Natural killer cell (primary cell): ENCODE measurements around the gene RNF150. TPM values are rescaled to one million over a fixed set of nuclear protein-coding genes. Genes with fewer than 3 reads are reported as not detected.
A peak's percentile ranks its signal among the peaks of the same experiment; 100 is the strongest.

ENCODE experiments used
- ATAC-seq, 3 donors: fragments of 150-1000 bp in 2 of 3; fragments of 200-7000 bp in 1 of 3; cut with Tn5 transposase; 1 replicate in 1 of 3; 2 replicates in 2 of 3; pipeline ENCODE4 v1.10.0; 2021; ENCODE audit warnings: mild to moderate bottlenecking in 2 of 3, moderate library complexity in 2 of 3
- DNase-seq, 2 donors: peaks; one replicate each; pipeline versions ENCODE4 v3.0.0 to v3.0.0-alpha.2; 2013 to 2021; ENCODE audit warnings: mixed read lengths in 1 of 2
- H3K27ac ChIP-seq: one replicate; pipeline ENCODE4 v1.5.1; 2013; ENCODE audit warnings: mild to moderate bottlenecking, low read length
- H3K27me3 ChIP-seq: one replicate; pipeline ENCODE4 v1.6.1; 2013; ENCODE audit warnings: low read length; ENCODE audit not compliant: control insufficient read depth, insufficient read depth
- H3K36me3 ChIP-seq: one replicate; pipeline ENCODE4 v1.6.1; 2013; ENCODE audit warnings: low read length; ENCODE audit not compliant: control insufficient read depth, insufficient read depth
- H3K4me1 ChIP-seq: one replicate; pipeline ENCODE4 v1.6.1; 2013; ENCODE audit warnings: low read length; ENCODE audit not compliant: control insufficient read depth, insufficient read depth
- H3K4me3 ChIP-seq: one replicate; pipeline ENCODE4 v1.5.1; 2013; ENCODE audit warnings: low read length
- H3K9me3 ChIP-seq: one replicate; pipeline ENCODE4 v1.6.1; 2013; ENCODE audit warnings: low read length; ENCODE audit not compliant: control insufficient read depth, insufficient read depth
- H3K27ac Mint-ChIP-seq, 2 donors: one replicate each; pipeline ENCODE4 v1.8.0; 2022; ENCODE audit warnings: mild to moderate bottlenecking in 2 of 2, mixed read lengths in 2 of 2, moderate library complexity in 1 of 2
- H3K27me3 Mint-ChIP-seq, 2 donors: one replicate each; pipeline ENCODE4 v1.8.0; 2022; ENCODE audit warnings: low read depth in 2 of 2, mixed read lengths in 2 of 2
- H3K36me3 Mint-ChIP-seq: one replicate; pipeline ENCODE4 v1.8.0; 2022; ENCODE audit warnings: mixed read lengths
- H3K4me1 Mint-ChIP-seq, 2 donors: one replicate each; pipeline ENCODE4 v1.8.0; 2022; ENCODE audit warnings: mixed read lengths in 2 of 2
- H3K4me3 Mint-ChIP-seq: one replicate; pipeline ENCODE4 v1.8.0; 2022; ENCODE audit warnings: mild to moderate bottlenecking, moderate library complexity, mixed read lengths
- H3K9me3 Mint-ChIP-seq, 2 donors: one replicate each; pipeline ENCODE4 v1.8.0; 2022; ENCODE audit warnings: mixed read lengths in 2 of 2
- WGBS: methylation state at CpG from one replicate; pipeline ENCODE4 v1.1.7; 2013; ENCODE audit warnings: missing lambda C conversion rate; ENCODE audit not compliant: insufficient coverage; 5-methylcytosine and 5-hydroxymethylcytosine counted together
- intact Hi-C: fragments of 100-400 bp; cut with micrococcal nuclease; formaldehyde crosslinking; loops from one replicate; pipeline ENCODE4 v1.14.2; 2022
- total RNA-seq, 4 donors: library from RNA; stranded (reverse); fragments of 120-200 nt in 1 of 4; gene quantifications; one replicate each; pipeline versions ENCODE4 v1.2.3 to v1.2.4, GENCODE V29; 2013 to 2022
- TF ChIP-seq, protein P1 (sequence below): fragments of 200-600 bp; IDR thresholded peaks from one replicate; pipeline ENCODE4 v1.8.0; 2022; ENCODE audit warnings: antibody characterized with exemption

The RNF150 gene
- total RNA-seq, 3 donors from 2014 or later (not counting 1 experiment from before 2014, with no cell fraction given), result 0.09 TPM; not detected in 2

DNA sequence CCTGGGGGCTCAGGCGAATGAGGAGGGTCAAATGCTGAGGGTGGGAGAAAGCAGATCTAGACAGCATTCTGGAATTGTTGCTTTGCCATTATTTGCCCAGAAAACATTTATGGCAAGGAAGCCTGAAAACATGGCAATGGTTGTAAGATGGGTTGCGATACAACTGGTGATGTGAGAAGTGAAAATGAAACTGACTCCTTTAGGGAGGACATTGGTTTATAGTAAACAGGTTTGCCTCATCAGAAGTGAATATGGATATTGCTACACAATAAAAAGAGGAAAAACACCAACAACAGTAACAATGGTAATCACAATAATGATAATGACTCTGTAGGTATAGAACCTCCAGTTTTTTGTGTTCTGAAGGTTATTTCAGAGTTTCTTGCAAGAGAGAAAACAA is 270.1 kb downstream of the RNF150 start:
- no peak for ATAC-seq
- DNase-seq, result no peak
- H3K27me3 Mint-ChIP-seq, result peaks cover 0 to 5% of the 10 kb centered on the region in 2 donors
- intact Hi-C loops, result no loop called here
- H3K4me3 ChIP-seq, result no peak overlapping the region
- H3K4me1 ChIP-seq, result no peaks in the 10 kb centered on the region
- peaks cover 8% of the 10 kb centered on the region in 2 donors for H3K4me1 Mint-ChIP-seq
- no peaks in the 10 kb centered on the region for H3K9me3 ChIP-seq
- H3K27ac ChIP-seq, result no peak overlapping the region
- TF ChIP-seq, protein P1, sequence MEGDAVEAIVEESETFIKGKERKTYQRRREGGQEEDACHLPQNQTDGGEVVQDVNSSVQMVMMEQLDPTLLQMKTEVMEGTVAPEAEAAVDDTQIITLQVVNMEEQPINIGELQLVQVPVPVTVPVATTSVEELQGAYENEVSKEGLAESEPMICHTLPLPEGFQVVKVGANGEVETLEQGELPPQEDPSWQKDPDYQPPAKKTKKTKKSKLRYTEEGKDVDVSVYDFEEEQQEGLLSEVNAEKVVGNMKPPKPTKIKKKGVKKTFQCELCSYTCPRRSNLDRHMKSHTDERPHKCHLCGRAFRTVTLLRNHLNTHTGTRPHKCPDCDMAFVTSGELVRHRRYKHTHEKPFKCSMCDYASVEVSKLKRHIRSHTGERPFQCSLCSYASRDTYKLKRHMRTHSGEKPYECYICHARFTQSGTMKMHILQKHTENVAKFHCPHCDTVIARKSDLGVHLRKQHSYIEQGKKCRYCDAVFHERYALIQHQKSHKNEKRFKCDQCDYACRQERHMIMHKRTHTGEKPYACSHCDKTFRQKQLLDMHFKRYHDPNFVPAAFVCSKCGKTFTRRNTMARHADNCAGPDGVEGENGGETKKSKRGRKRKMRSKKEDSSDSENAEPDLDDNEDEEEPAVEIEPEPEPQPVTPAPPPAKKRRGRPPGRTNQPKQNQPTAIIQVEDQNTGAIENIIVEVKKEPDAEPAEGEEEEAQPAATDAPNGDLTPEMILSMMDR, result no peak
- no peaks in the 10 kb centered on the region for H3K36me3 Mint-ChIP-seq
- H3K36me3 ChIP-seq, result no peaks in the 10 kb centered on the region
- H3K27me3 ChIP-seq, result no peaks in the 10 kb centered on the region
- no peak overlapping the region for H3K4me3 Mint-ChIP-seq
- H3K27ac Mint-ChIP-seq, result no peak overlapping the region
- 73% methylated on average over 2 of the region's 2 CpGs for WGBS
- H3K9me3 Mint-ChIP-seq, result no peaks in the 10 kb centered on the region

DNA sequence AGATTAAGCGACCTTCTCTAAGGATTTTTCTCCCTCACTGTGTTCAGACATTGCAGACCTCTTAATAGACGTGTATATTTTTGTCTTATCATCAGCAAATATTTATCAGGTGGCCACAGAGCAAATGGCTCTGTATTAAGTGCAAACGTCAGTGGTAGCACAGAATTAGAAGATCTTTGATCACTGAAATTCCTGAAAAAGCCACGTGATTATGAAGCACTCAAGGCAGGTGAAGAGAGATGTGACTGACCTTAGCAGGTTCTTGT is 271.2 kb downstream of the RNF150 start:
- TF ChIP-seq, protein P1, result no peak
- Histone ChIP-seq H3K27ac (no peak overlapping the region), H3K27me3 (no peaks in the 10 kb centered on the region), H3K36me3 (no peaks in the 10 kb centered on the region), H3K4me3 (no peak overlapping the region), H3K9me3 (no peaks in the 10 kb centered on the region), H3K4me1 (no peaks in the 10 kb centered on the region)
- Mint-ChIP-seq H3K27me3 (peaks cover 0 to 3% of the 10 kb centered on the region in 2 donors), H3K9me3 (no peaks in the 10 kb centered on the region), H3K4me1 (peaks cover 8% of the 10 kb centered on the region in 2 donors), H3K4me3 (no peak overlapping the region), H3K27ac (no peak overlapping the region), H3K36me3 (no peaks in the 10 kb centered on the region)
- intact Hi-C loops, result no loop called here
- ATAC-seq (no peak), DNase-seq (no peak)
- WGBS, result 90% methylated on average over 3 of the region's 4 CpGs

DNA sequence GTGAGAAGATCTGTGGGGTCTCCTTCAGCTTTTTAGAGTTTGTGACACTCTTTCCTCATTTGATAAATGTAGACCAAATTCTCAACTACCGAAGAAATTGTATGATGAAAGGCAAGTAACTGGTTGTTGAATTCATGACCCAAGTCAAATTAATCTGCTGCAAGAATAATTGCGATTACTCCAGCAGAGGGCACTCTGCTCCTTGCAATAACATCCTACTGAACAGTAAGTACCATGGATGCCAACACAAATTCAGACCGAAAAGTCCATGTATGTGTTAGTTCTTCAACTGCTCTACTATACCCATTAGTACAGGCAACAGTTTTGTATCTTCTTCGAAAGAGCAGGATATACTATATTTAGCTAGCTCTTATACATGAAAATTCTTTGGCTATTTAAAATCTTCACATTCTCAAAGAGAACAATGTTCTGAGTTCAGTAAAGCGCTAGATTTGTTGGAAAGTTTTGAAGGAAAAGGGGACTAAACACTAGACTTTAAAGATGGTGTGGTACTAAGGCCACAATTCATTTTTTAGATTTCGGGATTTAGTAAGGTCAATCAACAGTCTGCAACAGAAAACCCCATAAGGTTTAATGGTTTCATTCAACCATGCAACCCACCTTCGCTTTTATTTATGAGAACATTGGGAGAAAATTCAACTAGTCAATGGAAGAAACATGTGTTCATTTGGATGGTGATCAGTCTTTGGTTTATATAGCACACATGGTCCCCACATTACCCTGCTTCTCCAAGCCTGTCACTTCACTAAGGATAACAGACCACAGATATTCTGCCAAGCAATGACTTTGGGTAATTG is 271.7 kb downstream of the RNF150 start:
- Histone ChIP-seq H3K9me3 (no peaks in the 10 kb centered on the region), H3K4me3 (no peak overlapping the region), H3K4me1 (no peaks in the 10 kb centered on the region), H3K36me3 (no peaks in the 10 kb centered on the region), H3K27me3 (no peaks in the 10 kb centered on the region), H3K27ac (no peak overlapping the region)
- TF ChIP-seq, protein P1, result peak; percentile 54
- Mint-ChIP-seq H3K27me3 (peaks cover 0 to 3% of the 10 kb centered on the region in 2 donors), H3K27ac (no peak overlapping the region), H3K36me3 (no peaks in the 10 kb centered on the region), H3K4me3 (no peak overlapping the region), H3K9me3 (no peaks in the 10 kb centered on the region), H3K4me1 (peaks cover 8% of the 10 kb centered on the region in 2 donors)
- 36% methylated on average over 3 of the region's 7 CpGs for WGBS
- peak in 1 of 2 donors; percentile 67 for DNase-seq
- intact Hi-C loops, result no loop called here
- peak in 1 of 3 donors; percentile 64 for ATAC-seq

DNA sequence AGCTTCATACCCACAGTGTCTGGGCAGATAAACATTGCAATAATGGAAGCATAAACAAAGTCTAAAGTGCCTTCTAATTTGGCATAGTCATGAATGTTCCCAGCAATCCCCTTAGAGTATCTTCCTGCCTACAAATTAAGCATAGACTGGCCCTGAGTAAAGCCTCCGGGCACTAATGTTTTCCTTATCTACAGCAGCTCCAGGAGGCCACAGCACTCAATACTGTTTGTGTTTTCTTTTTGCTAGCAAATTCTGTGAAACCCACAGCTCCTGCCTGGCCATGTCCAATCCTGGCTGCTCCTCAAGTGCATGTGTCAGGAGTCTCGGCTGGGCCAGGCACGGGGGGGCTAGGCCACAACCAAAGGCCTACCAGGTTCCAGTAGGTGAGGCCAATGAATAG is 274.4 kb downstream of the RNF150 start:
- no peak overlapping the region for H3K4me3 Mint-ChIP-seq
- ATAC-seq (no peak), DNase-seq (no peak)
- H3K36me3 Mint-ChIP-seq, result no peaks in the 10 kb centered on the region
- no peaks in the 10 kb centered on the region for H3K36me3 ChIP-seq
- peaks cover 8% of the 10 kb centered on the region in 2 donors for H3K4me1 Mint-ChIP-seq
- 74% methylated on average over 3 of the region's 3 CpGs for WGBS
- no peaks in the 10 kb centered on the region for H3K27me3 ChIP-seq
- no peak overlapping the region for H3K27ac Mint-ChIP-seq
- no peaks in the 10 kb centered on the region for H3K4me1 ChIP-seq
- H3K27me3 Mint-ChIP-seq, result peaks cover 0 to 5% of the 10 kb centered on the region in 2 donors
- TF ChIP-seq, protein P1, result no peak
- H3K4me3 ChIP-seq, result no peak overlapping the region
- intact Hi-C loops, result no loop called here
- no peaks in the 10 kb centered on the region for H3K9me3 ChIP-seq
- H3K9me3 Mint-ChIP-seq, result no peaks in the 10 kb centered on the region
- H3K27ac ChIP-seq, result no peak overlapping the region
